Measurements from ENCODE around the gene VAC14.

- TF ChIP-seq, protein P1, sequence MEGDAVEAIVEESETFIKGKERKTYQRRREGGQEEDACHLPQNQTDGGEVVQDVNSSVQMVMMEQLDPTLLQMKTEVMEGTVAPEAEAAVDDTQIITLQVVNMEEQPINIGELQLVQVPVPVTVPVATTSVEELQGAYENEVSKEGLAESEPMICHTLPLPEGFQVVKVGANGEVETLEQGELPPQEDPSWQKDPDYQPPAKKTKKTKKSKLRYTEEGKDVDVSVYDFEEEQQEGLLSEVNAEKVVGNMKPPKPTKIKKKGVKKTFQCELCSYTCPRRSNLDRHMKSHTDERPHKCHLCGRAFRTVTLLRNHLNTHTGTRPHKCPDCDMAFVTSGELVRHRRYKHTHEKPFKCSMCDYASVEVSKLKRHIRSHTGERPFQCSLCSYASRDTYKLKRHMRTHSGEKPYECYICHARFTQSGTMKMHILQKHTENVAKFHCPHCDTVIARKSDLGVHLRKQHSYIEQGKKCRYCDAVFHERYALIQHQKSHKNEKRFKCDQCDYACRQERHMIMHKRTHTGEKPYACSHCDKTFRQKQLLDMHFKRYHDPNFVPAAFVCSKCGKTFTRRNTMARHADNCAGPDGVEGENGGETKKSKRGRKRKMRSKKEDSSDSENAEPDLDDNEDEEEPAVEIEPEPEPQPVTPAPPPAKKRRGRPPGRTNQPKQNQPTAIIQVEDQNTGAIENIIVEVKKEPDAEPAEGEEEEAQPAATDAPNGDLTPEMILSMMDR (tag by site-specific recombination; IDR thresholded peaks at IDR 0.05), result no peak
- TF ChIP-seq, protein P2, sequence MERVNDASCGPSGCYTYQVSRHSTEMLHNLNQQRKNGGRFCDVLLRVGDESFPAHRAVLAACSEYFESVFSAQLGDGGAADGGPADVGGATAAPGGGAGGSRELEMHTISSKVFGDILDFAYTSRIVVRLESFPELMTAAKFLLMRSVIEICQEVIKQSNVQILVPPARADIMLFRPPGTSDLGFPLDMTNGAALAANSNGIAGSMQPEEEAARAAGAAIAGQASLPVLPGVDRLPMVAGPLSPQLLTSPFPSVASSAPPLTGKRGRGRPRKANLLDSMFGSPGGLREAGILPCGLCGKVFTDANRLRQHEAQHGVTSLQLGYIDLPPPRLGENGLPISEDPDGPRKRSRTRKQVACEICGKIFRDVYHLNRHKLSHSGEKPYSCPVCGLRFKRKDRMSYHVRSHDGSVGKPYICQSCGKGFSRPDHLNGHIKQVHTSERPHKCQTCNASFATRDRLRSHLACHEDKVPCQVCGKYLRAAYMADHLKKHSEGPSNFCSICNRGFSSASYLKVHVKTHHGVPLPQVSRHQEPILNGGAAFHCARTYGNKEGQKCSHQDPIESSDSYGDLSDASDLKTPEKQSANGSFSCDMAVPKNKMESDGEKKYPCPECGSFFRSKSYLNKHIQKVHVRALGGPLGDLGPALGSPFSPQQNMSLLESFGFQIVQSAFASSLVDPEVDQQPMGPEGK (tag by site-specific recombination; IDR thresholded peaks at IDR 0.05), result no peak
- TF ChIP-seq YY1 (tag by site-specific recombination; IDR thresholded peaks at IDR 0.05), result no peak
- no peak for TF ChIP-seq MZF1 (tag by site-specific recombination; IDR thresholded peaks at IDR 0.05; ENCODE audit: borderline replicate concordance)
- TF ChIP-seq ZNF670 (tag by site-specific recombination; IDR thresholded peaks at IDR 0.05; ENCODE audit: low read depth), result no peak
- TF ChIP-seq GLIS1 (tag by site-specific recombination; IDR thresholded peaks at IDR 0.05), result no peak
- no peak for TF ChIP-seq ZSCAN30 (tag by site-specific recombination; IDR thresholded peaks at IDR 0.05)
- TF ChIP-seq KLF1 (tag by site-specific recombination; IDR thresholded peaks at IDR 0.05), result peak; percentile 91
- no peak for TF ChIP-seq AEBP2 (tag by site-specific recombination; IDR thresholded peaks at IDR 0.05; ENCODE audit: borderline replicate concordance)
- TF ChIP-seq ZNF768 (tag by site-specific recombination; IDR thresholded peaks at IDR 0.05), result no peak
- TF ChIP-seq, protein P3, sequence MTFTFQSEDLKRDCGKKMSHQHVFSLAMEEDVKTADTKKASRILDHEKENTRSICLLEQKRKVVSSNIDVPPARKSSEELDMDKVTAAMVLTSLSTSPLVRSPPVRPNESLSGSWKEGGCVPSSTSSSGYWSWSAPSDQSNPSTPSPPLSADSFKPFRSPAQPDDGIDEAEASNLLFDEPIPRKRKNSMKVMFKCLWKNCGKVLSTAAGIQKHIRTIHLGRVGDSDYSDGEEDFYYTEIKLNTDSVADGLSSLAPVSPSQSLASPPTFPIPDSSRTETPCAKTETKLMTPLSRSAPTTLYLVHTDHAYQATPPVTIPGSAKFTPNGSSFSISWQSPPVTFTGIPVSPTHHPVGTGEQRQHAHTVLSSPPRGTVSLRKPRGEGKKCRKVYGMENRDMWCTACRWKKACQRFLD (tag by site-specific recombination; IDR thresholded peaks at IDR 0.05), result no peak
- no peak for TF ChIP-seq ZNF24 (tag by site-specific recombination; IDR thresholded peaks at IDR 0.05)
- no peak for TF ChIP-seq TCF7L2 (IDR thresholded peaks at IDR 0.05; ENCODE audit: borderline replicate concordance, low read depth, low read length)
These were observed 110.7 kb downstream of the VAC14 start for GRCh38 chr16:70689970-70690891.

Measured in HEK293 (cell line).